SK-N-MC (cell line): ENCODE measurements around the gene C10orf71.

Source experiments
- EZH2 ChIP-seq: fragments of 200-600 bp; sonication (generic); IDR thresholded peaks from one replicate; pipeline ENCODE4 v1.6.1; 2017; ENCODE audit warnings: antibody characterized with exemption
- FOXP2 ChIP-seq: optimal IDR thresholded peaks from 2 replicates; pipeline ENCODE3; 2011; ENCODE audit warnings: mild to moderate bottlenecking, moderate library complexity; ENCODE audit not compliant: insufficient read depth; ENCODE audit errors: extremely low read length, control extremely low read depth
- POLR2AphosphoS5 ChIP-seq: IDR thresholded peaks from 2 replicates; pipeline ENCODE4 v1.6.1; 2012; ENCODE audit warnings: mild to moderate bottlenecking, low read depth, low read length, borderline replicate concordance

- TF ChIP-seq POLR2AphosphoS5 (no peak), EZH2 (no peak), FOXP2 (no peak)
Observed at GRCh38 chr10:49338604-49339003, 39.6 kb downstream of the C10orf71 start.
